Globus pallidus (tissue), 1 donor: Measurements from ENCODE around the gene CYTH4.
"Not testable (repeated sequence)": the region's sequence is repeated elsewhere in the genome, so short reads cannot be mapped to it uniquely, and the experiment has no call there.

Experiments used
- DNase-seq: peaks from one replicate; pipeline ENCODE4 v3.0.0-alpha.2; 2015; ENCODE audit warnings: low spot score

The CYTH4 gene

DNA sequence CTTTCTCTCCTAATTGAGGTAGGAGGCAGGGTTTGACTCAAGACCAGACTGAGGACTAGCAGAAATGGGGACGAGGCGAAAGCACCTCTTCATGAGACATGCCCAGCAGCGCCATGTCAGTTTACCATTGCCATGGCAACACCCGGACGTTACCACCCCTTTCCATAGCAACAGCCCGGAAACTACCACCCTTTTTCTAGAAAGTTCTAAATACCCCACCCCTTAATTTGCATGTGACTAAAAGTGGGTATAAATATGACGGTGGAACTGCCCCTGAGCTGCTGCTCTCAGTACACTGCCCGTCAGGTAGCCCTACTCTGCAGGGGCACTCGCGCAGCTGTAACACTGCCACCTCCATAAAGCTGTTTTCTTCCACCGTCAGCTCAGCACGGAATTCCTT is 32.3 kb upstream of the CYTH4 start:
- DNase-seq, result no peak

GRCh38 chr22:37251836-37252235 is 30.5 kb upstream of the CYTH4 start:
- not testable (repeated sequence) for DNase-seq

DNA sequence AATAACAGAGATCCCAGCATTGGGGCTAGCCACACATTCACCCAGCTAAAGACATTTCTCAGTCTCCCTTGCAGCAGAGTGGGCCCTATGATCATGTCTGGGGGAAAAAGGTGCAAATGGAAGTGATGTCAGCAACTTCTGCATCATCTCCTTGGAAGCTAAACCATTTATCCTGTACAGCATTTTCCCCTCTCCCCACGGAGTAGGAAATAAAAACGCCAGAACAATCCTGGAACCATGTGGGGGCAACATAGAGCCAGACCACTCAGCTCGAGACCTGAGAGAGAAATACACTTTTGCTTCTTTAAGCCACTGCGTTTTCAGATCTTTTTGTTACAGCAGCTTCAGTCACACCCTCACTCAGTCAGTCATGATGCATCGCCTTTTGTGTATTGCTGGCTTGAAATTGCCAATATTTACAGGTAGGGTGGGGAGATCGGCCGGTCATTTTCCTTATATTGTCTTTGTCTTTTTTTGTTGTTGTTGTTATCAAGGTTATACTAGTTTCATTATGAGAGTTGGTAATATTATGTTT is 29.1 kb upstream of the CYTH4 start:
- DNase-seq, result no peak

- DNase-seq, result no peak
Observed at GRCh38 chr22:37254209-37254866, 28.0 kb upstream of the CYTH4 start.

DNA sequence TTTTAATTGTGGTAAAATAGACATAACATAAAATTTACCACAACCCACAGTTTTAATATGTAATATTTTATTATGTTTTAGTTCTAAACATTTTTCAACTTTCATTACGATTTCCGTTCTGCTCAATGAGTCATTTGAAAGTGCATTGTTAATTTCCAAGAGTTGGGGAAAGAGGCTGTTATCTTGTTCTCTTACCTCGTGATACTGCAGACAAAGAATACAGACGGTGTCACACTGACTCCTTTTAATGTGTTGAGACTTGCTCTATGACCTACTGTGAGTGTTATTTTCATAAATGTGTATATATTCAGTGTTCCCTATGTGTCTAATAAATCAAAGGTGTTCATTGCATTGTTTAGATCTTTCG is 27.5 kb upstream of the CYTH4 start:
- no peak for DNase-seq

DNA sequence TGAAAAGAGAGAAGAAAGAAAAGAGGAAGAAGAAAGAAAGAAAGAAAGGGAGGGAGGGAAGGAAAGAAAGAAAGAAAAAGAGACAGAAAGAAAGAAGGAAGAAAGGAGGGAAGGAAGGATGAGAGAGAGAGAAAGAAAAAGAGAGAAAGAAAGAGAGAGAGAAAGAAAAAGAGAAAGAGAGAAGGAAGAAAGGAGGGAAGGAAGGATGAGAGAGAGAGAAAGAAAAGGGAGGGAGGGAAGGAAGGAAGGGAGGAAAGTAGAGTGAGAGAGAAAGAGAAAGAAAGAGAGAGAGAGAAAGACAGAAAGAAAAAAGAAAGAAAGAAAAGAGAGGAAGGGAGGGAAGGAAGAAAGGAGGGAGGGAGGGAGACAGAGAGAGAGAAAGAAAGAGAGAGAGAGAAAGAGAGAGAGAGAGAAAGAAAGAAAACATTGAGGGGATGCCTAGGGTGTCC is 26.7 kb upstream of the CYTH4 start:
- no peak for DNase-seq

- DNase-seq, result no peak
Observed at GRCh38 chr22:37256075-37256726, 26.1 kb upstream of the CYTH4 start.

DNA sequence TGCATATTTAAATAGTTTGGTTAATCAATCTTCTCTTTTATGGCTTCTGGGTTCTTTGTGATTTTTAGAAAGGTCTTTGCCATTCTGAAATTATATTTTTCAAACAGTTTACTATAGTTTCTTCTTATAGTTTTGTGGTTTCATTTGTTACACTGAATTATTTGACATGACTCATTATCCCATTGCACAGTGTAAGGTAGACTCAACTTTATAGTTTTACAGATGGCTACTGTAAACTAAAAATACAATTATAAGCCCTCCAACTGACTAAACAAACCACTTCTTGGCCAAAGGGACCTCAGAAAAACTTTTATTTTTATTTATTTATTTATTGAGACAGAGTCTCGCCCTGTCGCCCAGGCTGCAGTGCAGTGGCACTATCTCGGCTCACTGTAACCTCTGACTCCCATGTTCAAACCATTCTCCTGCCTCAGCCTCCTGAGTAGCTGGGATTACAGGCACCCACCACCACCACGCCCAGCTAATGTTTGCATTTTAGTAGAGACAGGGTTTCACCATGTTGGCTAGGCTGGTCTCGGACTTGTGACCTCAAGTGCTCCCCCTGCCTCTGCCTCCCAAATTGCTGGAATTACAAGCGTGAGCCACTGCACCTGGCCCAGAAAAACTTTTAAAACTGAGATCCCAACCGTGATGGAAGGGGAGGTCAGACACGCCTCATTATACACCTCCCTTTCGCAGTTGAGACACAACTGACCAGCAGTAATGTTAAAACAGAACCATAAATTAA is 24.1 kb upstream of the CYTH4 start:
- no peak for DNase-seq

- no peak for DNase-seq
Observed at GRCh38 chr22:37258753-37259401, 23.4 kb upstream of the CYTH4 start.

DNA sequence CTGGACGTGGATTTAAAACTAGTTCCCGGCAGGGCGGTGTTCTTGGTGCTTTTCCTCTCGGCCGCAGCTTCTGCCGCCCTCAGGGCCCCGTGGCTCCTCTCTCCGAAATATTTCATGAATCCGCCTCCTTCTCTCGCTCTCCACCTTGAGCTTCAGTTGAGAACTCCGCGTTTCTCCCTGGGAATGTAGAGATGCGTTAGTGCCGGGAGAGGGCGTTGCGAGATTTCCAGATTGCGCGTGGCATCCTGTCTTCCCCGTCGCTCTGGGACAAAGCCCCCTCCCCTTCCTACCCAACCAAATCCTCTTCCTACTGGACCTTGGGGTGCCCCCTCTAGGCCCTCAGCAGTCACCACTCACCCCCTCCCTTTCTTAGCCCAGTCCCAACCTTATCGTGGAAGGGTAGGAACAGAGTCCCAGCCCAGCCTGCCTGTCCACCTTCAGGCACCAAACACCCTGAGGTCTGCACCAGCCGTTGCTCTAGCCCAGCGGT is 22.7 kb upstream of the CYTH4 start:
- no peak for DNase-seq

- no peak for DNase-seq
Observed at GRCh38 chr22:37260155-37260795, 22.0 kb upstream of the CYTH4 start.

GRCh38 chr22:37260901-37261336 is 21.4 kb upstream of the CYTH4 start:
- DNase-seq, result no peak

- no peak for DNase-seq
Observed at GRCh38 chr22:37262346-37262745, 20.0 kb upstream of the CYTH4 start.

GRCh38 chr22:37263966-37264887 is 18.1 kb upstream of the CYTH4 start:
- DNase-seq, result no peak

GRCh38 chr22:37266581-37267134 is 15.7 kb upstream of the CYTH4 start:
- DNase-seq, result no peak

DNA sequence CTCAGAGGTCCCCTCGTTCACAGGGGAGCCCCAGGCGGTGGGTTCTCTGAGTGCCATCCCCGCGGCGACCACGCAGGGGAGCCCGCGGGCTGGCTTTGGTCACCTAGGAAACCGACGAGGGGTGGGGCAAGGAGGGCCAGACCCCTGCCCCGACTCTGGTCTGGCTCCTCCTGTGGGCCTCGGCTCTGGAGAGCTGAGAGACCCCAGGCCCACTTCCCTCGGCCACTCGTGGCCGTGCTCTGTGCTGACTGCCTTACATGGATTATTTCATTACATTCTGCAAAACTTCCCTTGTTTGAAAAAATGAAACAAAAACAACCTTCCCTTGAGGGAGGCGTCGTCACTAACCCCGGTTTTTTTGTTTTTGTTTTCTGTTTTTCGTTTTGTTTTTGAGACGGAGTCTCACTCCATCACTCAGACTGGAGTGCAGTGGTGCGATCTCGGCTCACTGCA is 15.1 kb upstream of the CYTH4 start:
- DNase-seq, result no peak

DNA sequence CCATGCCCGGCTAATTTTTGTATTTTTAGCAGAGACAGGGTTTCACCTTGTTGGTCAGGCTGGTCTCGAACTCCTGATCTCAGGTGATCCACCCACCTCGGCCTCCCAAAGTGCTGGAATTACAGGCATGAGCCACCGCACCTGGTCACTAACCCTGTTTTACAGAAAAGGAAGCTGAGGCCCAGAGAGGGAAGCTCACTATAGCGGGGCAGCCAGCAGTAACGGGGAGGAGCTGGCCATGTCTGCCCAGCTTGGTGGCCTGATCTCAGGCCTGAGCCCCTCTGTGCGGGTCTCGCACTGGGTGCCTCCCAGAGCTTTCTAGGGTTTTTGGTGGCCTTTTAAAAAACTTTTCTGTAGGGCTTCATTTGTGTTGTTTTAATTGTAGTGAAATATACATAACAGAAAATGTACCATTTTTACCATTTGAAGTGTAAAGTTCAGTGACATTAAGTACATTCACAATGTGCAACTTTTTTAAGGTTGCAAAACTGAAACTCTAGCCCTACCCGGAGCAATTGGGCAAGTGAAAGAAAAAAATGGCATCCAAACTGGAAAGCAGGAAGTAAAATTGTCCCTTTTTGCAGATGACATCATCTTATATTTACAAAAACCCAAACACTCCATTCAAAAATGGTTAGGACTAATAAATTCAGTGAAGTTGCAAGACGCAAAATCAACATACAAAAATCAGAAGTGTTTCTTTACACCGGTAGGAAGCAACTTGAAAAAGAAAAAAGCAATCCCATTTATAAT is 14.5 kb upstream of the CYTH4 start:
- no peak for DNase-seq

DNA sequence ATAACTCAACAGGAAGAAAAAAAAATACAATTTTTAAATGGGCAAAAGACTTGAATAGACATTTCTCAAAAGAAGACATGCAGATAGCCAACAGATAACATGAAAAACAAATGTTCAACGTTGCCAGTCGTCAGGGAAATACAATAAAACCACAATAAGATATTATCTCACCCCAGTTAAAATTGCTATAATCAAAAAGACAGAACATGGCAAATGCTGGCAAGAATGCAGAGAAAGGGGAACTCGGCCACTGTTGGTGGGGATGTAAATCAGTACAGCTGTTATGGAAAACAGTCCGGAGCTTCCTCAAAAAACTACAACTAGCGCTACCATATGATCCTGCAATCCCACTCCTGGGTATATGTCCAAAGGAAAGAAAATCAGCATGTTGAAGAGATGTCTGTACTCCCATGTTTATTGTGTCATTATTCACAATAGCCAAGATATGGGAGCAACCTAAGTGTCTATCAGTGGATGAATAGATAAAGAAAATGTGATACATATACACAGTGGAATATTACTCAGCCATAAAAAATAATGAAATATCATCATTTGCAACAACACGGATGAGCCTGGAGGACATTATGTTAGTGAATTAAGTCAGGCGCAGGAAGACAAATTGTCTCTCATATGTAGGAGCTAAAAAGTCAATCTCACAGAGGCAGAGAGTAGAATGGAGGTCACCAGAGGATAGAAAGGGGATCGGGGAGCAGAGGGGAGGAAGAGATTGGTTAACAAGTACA is 12.2 kb upstream of the CYTH4 start:
- no peak for DNase-seq
